RWPE1 (cell line): ENCODE measurements around the gene CROT.

Source experiments
- CTCF ChIA-PET: fragments of 350-600 bp; sonication (Branson Sonifier 250); formaldehyde crosslinking; extraction: SDS; loops from one replicate; lab custom pipeline; 2021; lab: Yijun Ruan, JAX
- POLR2A ChIA-PET: fragments of 400-600 bp; formaldehyde crosslinking; extraction: SDS; loops from one replicate; lab custom pipeline; 2020; ENCODE audit warnings: antibody characterized with exemption; ENCODE audit not compliant: low non-redundant PET; lab: Yijun Ruan, JAX
- DNase-seq: peaks from one replicate; pipeline ENCODE4 v3.0.0; 2012; ENCODE audit warnings: low spot score
- H3K27ac ChIP-seq: fragments of 450-650 bp; 2 replicates; pipeline ENCODE4 v1.5.1; 2017
- CTCF ChIP-seq: fragments of 450-650 bp; conservative IDR thresholded peaks from 2 replicates; pipeline ENCODE4 v1.5.1; 2017; ENCODE audit warnings: low read depth, mild to moderate bottlenecking

The CROT gene

GRCh38 chr7:87337331-87337730 is 8.1 kb upstream of the CROT start:
- H3K27ac ChIP-seq = no peak overlapping the region
- no peak for TF ChIP-seq CTCF
- CTCF ChIA-PET = no interaction called here
- DNase-seq = no peak
- POLR2A ChIA-PET = no interaction called here

DNA sequence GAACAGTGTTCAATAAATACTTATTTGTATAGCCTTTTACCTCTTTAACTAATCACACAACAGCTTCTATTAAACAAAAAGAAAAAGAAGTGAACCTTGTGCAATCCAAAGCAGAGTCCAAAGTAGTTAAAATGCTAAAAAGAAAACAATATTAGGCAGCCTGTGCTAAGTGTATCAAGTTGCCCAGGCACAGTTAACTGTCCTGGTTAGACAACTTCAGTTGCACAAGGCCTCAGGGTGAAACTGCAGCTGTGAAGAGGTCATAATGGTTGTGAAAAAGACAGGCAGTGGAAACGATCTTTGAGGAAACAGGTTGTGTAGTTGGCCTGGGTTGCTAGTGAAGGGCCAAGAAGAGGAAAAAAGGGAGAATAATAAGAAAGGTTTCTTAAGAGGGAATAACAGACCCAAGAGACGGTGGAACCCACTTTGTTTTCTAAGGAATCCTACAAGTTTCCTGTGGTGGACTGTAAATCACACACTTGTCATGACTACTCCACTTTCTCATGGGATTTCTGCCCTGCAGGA is 6.0 kb upstream of the CROT start:
- no peak overlapping the region for H3K27ac ChIP-seq
- TF ChIP-seq CTCF = no peak
- no peak for DNase-seq
- ChIA-PET POLR2A (no interaction called here), CTCF (interaction anchor here (0.5 to 0.6 kb wide), 2 partner anchors 491 to 540 kb away, joined by 4 to 6 read pairs; no protein-coding TSS in a partner anchor)

- CTCF ChIA-PET = no interaction called here
- no peak for TF ChIP-seq CTCF
- no peak for DNase-seq
- POLR2A ChIA-PET = no interaction called here
- no peak overlapping the region for H3K27ac ChIP-seq
Measured at GRCh38 chr7:87341441-87341840, 4.0 kb upstream of the CROT start.

- no peak for DNase-seq
- ChIA-PET CTCF (no interaction called here), POLR2A (no interaction called here)
- TF ChIP-seq CTCF = no peak
- H3K27ac ChIP-seq = no peak overlapping the region
Measured at GRCh38 chr7:87342231-87342630, 3.2 kb upstream of the CROT start.

- TF ChIP-seq CTCF = no peak
- ChIA-PET POLR2A (no interaction called here), CTCF (no interaction called here)
- peak overlapping the region; percentile 91 for H3K27ac ChIP-seq
- peak; percentile 24 for DNase-seq
Measured at GRCh38 chr7:87344446-87344845, 1.0 kb upstream of the CROT start.

GRCh38 chr7:87345962-87346371 is 503 bp downstream of the CROT start:
- ChIA-PET CTCF (interaction anchor here (0.8 kb wide), 1 partner anchor 29 kb away, joined by 3 read pairs; no protein-coding TSS in a partner anchor), POLR2A (no interaction called here)
- no peak for DNase-seq
- TF ChIP-seq CTCF = no peak
- H3K27ac ChIP-seq = peak overlapping the region; percentile 91

GRCh38 chr7:87347207-87347606 is 1.7 kb downstream of the CROT start:
- no peak for DNase-seq
- CTCF ChIA-PET = interaction anchor here (0.6 to 0.7 kb wide), 2 partner anchors 28 to 922 kb away, joined by 3 to 9 read pairs; no protein-coding TSS in a partner anchor
- H3K27ac ChIP-seq = no peak overlapping the region
- POLR2A ChIA-PET = no interaction called here
- no peak for TF ChIP-seq CTCF
